HEK293 (cell line): ENCODE data around the gene OR52R1.

ENCODE experiments used
- CTCF ChIA-PET: fragments of 350-600 bp; formaldehyde crosslinking; extraction: SDS; loops from one replicate; lab custom pipeline; 2021; ENCODE audit warnings: antibody characterized with exemption; lab: Yijun Ruan, JAX
- POLR2A ChIA-PET: fragments of 300-600 bp; formaldehyde crosslinking; extraction: SDS; loops from one replicate; lab custom pipeline; 2020; ENCODE audit warnings: antibody characterized with exemption, inconsistent platforms; lab: Yijun Ruan, JAX
- H3K27ac ChIP-seq: fragments of 200-500 bp; sonication (Bioruptor generic); 2 replicates; pipeline ENCODE4 v1.5.1; 2014; ENCODE audit warnings: low read depth, low read length, control low read depth, inconsistent platforms; ENCODE audit errors: extremely low read depth
- H3K36me3 ChIP-seq, 2 experiments: fragments of 200-500 bp in 1 of 2; sonication (Bioruptor generic) in 1 of 2; 1 replicate in 1 of 2; 2 replicates in 1 of 2; pipeline ENCODE4 v1.5.1; 2014 to 2017; ENCODE audit warnings: inconsistent platforms in 2 of 2, low read length in 2 of 2; ENCODE audit not compliant: control insufficient read depth in 2 of 2, insufficient read depth in 1 of 2
- H3K4me1 ChIP-seq: fragments of 200-500 bp; sonication (Bioruptor generic); 2 replicates; pipeline ENCODE4 v1.5.1; 2014; ENCODE audit warnings: mild to moderate bottlenecking, low read length, inconsistent platforms; ENCODE audit not compliant: control insufficient read depth, insufficient read depth
- H3K4me3 ChIP-seq: 2 replicates; pipeline ENCODE4 v1.5.1; 2011; ENCODE audit warnings: low read depth, mild to moderate bottlenecking, control low read depth, low read length, moderate library complexity
- H3K9me3 ChIP-seq: fragments of 200-500 bp; sonication (Bioruptor generic); 2 replicates; pipeline ENCODE4 v1.5.1; 2014; ENCODE audit warnings: low read depth, low read length, inconsistent platforms; ENCODE audit not compliant: control insufficient read depth, insufficient read depth
- GLIS2 ChIP-seq: fragments of 450-650 bp; formaldehyde crosslinking; IDR thresholded peaks from 2 replicates; pipeline ENCODE4 v1.5.1; 2016; ENCODE audit warnings: missing biosample characterization, missing genetic modification characterization
- HOXD13 ChIP-seq: sonication (generic); formaldehyde crosslinking; IDR thresholded peaks from 2 replicates; pipeline ENCODE4 v1.8.0; 2022; ENCODE audit warnings: missing genetic modification reagents, borderline replicate concordance
- KLF17 ChIP-seq: fragments of 450-650 bp; formaldehyde crosslinking; IDR thresholded peaks from 2 replicates; pipeline ENCODE4 v1.5.1; 2016; ENCODE audit warnings: missing biosample characterization, missing genetic modification characterization
- MEIS1 ChIP-seq: sonication (generic); formaldehyde crosslinking; IDR thresholded peaks from 2 replicates; pipeline ENCODE4 v1.8.1; 2022; ENCODE audit warnings: missing genetic modification reagents, mild to moderate bottlenecking, borderline replicate concordance
- SALL2 ChIP-seq: fragments of 450-650 bp; formaldehyde crosslinking; IDR thresholded peaks from 2 replicates; pipeline ENCODE4 v1.5.0; 2017; ENCODE audit warnings: missing biosample characterization, mild to moderate bottlenecking, missing genetic modification characterization, borderline replicate concordance
- SCRT2 ChIP-seq: fragments of 450-650 bp; formaldehyde crosslinking; IDR thresholded peaks from 2 replicates; pipeline ENCODE4 v1.5.1; 2016; ENCODE audit warnings: missing biosample characterization, missing genetic modification characterization
- SP3 ChIP-seq: fragments of 450-650 bp; formaldehyde crosslinking; IDR thresholded peaks from 2 replicates; pipeline ENCODE4 v1.5.1; 2016; ENCODE audit warnings: missing biosample characterization, missing genetic modification characterization
- WT1 ChIP-seq: fragments of 450-650 bp; formaldehyde crosslinking; IDR thresholded peaks from 2 replicates; pipeline ENCODE4 v1.5.1; 2016; ENCODE audit warnings: missing biosample characterization, missing genetic modification characterization
- YY1 ChIP-seq: fragments of 450-650 bp; formaldehyde crosslinking; IDR thresholded peaks from 2 replicates; pipeline ENCODE4 v1.5.1; 2018; ENCODE audit warnings: missing biosample characterization, missing genetic modification characterization
- ZBTB20 ChIP-seq: fragments of 450-650 bp; formaldehyde crosslinking; IDR thresholded peaks from 2 replicates; pipeline ENCODE4 v1.5.1; 2016; ENCODE audit warnings: missing biosample characterization, missing genetic modification characterization
- ZBTB48 ChIP-seq: fragments of 450-650 bp; formaldehyde crosslinking; IDR thresholded peaks from 2 replicates; pipeline ENCODE4 v1.5.1; 2016; ENCODE audit warnings: missing biosample characterization, missing genetic modification characterization
- ZFP37 ChIP-seq: fragments of 450-650 bp; formaldehyde crosslinking; IDR thresholded peaks from 2 replicates; pipeline ENCODE4 v1.5.1; 2016; ENCODE audit warnings: missing biosample characterization, missing genetic modification characterization
- ZNF214 ChIP-seq: fragments of 450-650 bp; formaldehyde crosslinking; IDR thresholded peaks from 2 replicates; pipeline ENCODE4 v1.5.1; 2017; ENCODE audit warnings: missing biosample characterization, mild to moderate bottlenecking, missing genetic modification characterization, borderline replicate concordance
- ZNF24 ChIP-seq: fragments of 450-650 bp; formaldehyde crosslinking; IDR thresholded peaks from 2 replicates; pipeline ENCODE4 v1.5.1; 2016; ENCODE audit warnings: missing biosample characterization, missing genetic modification characterization
- ZNF311 ChIP-seq: fragments of 450-650 bp; formaldehyde crosslinking; IDR thresholded peaks from 2 replicates; pipeline ENCODE4 v1.5.1; 2017; ENCODE audit warnings: missing biosample characterization, missing genetic modification characterization, borderline replicate concordance
- ZNF362 ChIP-seq: fragments of 450-650 bp; formaldehyde crosslinking; IDR thresholded peaks from 2 replicates; pipeline ENCODE4 v1.5.1; 2016; ENCODE audit warnings: missing biosample characterization, missing genetic modification characterization
- ZNF394 ChIP-seq: fragments of 450-650 bp; formaldehyde crosslinking; IDR thresholded peaks from 2 replicates; pipeline ENCODE4 v1.5.1; 2016; ENCODE audit warnings: missing biosample characterization, missing genetic modification characterization, mild to moderate bottlenecking, moderate library complexity, borderline replicate concordance
- ZNF514 ChIP-seq: fragments of 450-650 bp; formaldehyde crosslinking; IDR thresholded peaks from 2 replicates; pipeline ENCODE4 v1.5.1; 2016; ENCODE audit warnings: missing biosample characterization, missing genetic modification characterization
- ZNF571 ChIP-seq: fragments of 450-650 bp; formaldehyde crosslinking; IDR thresholded peaks from 2 replicates; pipeline ENCODE4 v1.5.0; 2017; ENCODE audit warnings: missing biosample characterization, missing genetic modification characterization
- ZNF585B ChIP-seq: fragments of 450-650 bp; formaldehyde crosslinking; IDR thresholded peaks from 2 replicates; pipeline ENCODE4 v1.5.1; 2016; ENCODE audit warnings: missing biosample characterization, missing genetic modification characterization
- ZNF623 ChIP-seq: fragments of 450-650 bp; formaldehyde crosslinking; IDR thresholded peaks from 2 replicates; pipeline ENCODE4 v1.5.1; 2016; ENCODE audit warnings: missing biosample characterization, missing genetic modification characterization
- ZNF624 ChIP-seq: fragments of 450-650 bp; formaldehyde crosslinking; IDR thresholded peaks from 2 replicates; pipeline ENCODE4 v1.5.1; 2017; ENCODE audit warnings: missing biosample characterization, missing genetic modification characterization
- ZNF664 ChIP-seq: fragments of 450-650 bp; formaldehyde crosslinking; IDR thresholded peaks from 2 replicates; pipeline ENCODE4 v1.5.1; 2016; ENCODE audit warnings: missing biosample characterization, missing genetic modification characterization
- ZNF707 ChIP-seq: fragments of 450-650 bp; formaldehyde crosslinking; IDR thresholded peaks from 2 replicates; pipeline ENCODE4 v1.5.1; 2016; ENCODE audit warnings: missing biosample characterization, missing genetic modification characterization
- ZNF76 ChIP-seq: fragments of 450-650 bp; formaldehyde crosslinking; IDR thresholded peaks from 2 replicates; pipeline ENCODE4; 2016; ENCODE audit warnings: low read depth, missing biosample characterization, missing genetic modification characterization, borderline replicate concordance
- ZNF768 ChIP-seq: fragments of 450-650 bp; formaldehyde crosslinking; IDR thresholded peaks from 2 replicates; pipeline ENCODE4 v1.5.1; 2018; ENCODE audit warnings: missing biosample characterization, mild to moderate bottlenecking, missing genetic modification characterization
- ZNF785 ChIP-seq: fragments of 450-650 bp; formaldehyde crosslinking; IDR thresholded peaks from 2 replicates; pipeline ENCODE4 v1.5.1; 2016; ENCODE audit warnings: missing biosample characterization, missing genetic modification characterization
- TF ChIP-seq, protein P1 (sequence below): fragments of 450-650 bp; formaldehyde crosslinking; IDR thresholded peaks from 2 replicates; pipeline ENCODE4 v1.5.1; 2016; ENCODE audit warnings: missing biosample characterization, missing genetic modification characterization, low read depth
- TF ChIP-seq, protein P2 (sequence below): fragments of 450-650 bp; formaldehyde crosslinking; IDR thresholded peaks from 2 replicates; pipeline ENCODE4 v1.5.1; 2016; ENCODE audit warnings: missing biosample characterization, missing genetic modification characterization
- TF ChIP-seq, protein P3 (sequence below): IDR thresholded peaks from 2 replicates; pipeline ENCODE4 v1.6.1; 2011; ENCODE audit warnings: mild to moderate bottlenecking, low read depth, low read length, borderline replicate concordance
- TF ChIP-seq, protein P4 (sequence below): fragments of 450-650 bp; IDR thresholded peaks from 2 replicates; pipeline ENCODE4 v1.5.1; 2018; ENCODE audit warnings: missing biosample characterization, missing genetic modification characterization

OR52R1 gene

DNA sequence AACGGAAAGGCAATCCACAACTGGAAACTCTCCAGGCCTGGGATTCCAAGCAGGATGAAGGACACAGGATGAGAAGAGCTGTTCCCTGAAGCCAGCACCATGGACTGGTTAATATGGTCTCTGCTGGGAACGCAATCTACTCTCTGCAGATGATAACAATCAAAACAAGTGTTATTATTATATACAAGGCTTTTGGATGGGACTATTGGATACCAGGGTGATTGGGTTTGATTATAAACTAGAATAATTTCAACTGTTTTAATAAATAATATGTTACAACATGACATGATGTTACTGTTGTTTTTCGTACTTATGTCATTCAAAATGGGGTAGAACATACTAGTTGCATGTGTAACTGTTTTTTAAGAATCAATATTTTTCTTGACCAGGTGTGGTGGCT lies at the start of gene OR52R1:
TSS of gene OR52R1 (minus strand) at position 101 of the 400 bp plus-strand sequence. CDS start at position 101, 0 bp downstream.
- no peak within 1 kb of the TSS for H3K27ac ChIP-seq
- H3K36me3 ChIP-seq = no peaks in the 10 kb centered on the region
- H3K4me3 ChIP-seq = no peak within 1 kb of the TSS
- TF ChIP-seq ZNF514 (tag by site-specific recombination) (no peak), MEIS1 (no peak), ZNF76 (tag by site-specific recombination) (no peak), KLF17 (no peak), ZNF571 (no peak), ZBTB20 (tag by site-specific recombination) (no peak), ZNF623 (tag by site-specific recombination) (no peak), HOXD13 (no peak), YY1 (tag by site-specific recombination) (no peak), ZNF624 (tag by site-specific recombination) (no peak), ZNF707 (no peak), WT1 (no peak), ZNF311 (tag by site-specific recombination) (no peak), ZNF394 (tag by site-specific recombination) (no peak), ZNF24 (tag by site-specific recombination) (no peak), SP3 (tag by site-specific recombination) (no peak), ZNF664 (tag by site-specific recombination) (no peak), SCRT2 (tag by site-specific recombination) (no peak)
- TF ChIP-seq, protein P1, sequence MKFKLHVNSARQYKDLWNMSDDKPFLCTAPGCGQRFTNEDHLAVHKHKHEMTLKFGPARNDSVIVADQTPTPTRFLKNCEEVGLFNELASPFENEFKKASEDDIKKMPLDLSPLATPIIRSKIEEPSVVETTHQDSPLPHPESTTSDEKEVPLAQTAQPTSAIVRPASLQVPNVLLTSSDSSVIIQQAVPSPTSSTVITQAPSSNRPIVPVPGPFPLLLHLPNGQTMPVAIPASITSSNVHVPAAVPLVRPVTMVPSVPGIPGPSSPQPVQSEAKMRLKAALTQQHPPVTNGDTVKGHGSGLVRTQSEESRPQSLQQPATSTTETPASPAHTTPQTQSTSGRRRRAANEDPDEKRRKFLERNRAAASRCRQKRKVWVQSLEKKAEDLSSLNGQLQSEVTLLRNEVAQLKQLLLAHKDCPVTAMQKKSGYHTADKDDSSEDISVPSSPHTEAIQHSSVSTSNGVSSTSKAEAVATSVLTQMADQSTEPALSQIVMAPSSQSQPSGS (tag by site-specific recombination) = no peak
- TF ChIP-seq, protein P2, sequence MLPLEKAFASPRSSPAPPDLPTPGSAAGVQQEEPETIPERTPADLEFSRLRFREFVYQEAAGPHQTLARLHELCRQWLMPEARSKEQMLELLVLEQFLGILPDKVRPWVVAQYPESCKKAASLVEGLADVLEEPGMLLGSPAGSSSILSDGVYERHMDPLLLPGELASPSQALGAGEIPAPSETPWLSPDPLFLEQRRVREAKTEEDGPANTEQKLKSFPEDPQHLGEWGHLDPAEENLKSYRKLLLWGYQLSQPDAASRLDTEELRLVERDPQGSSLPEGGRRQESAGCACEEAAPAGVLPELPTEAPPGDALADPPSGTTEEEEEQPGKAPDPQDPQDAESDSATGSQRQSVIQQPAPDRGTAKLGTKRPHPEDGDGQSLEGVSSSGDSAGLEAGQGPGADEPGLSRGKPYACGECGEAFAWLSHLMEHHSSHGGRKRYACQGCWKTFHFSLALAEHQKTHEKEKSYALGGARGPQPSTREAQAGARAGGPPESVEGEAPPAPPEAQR (tag by site-specific recombination) = no peak
- H3K9me3 ChIP-seq = no peaks in the 10 kb centered on the region
- ChIA-PET CTCF (no interaction called here), POLR2A (no interaction called here)
- H3K4me1 ChIP-seq = no peaks in the 10 kb centered on the region

- Histone ChIP-seq H3K36me3 (no peaks in the 10 kb centered on the region), H3K27ac (no peak overlapping the region), H3K4me1 (no peaks in the 10 kb centered on the region), H3K9me3 (no peaks in the 10 kb centered on the region), H3K4me3 (no peak overlapping the region)
- CTCF ChIA-PET = no interaction called here
- POLR2A ChIA-PET = no interaction called here
- TF ChIP-seq ZNF214 (tag by site-specific recombination) (no peak), ZNF785 (tag by site-specific recombination) (no peak), ZFP37 (tag by site-specific recombination) (no peak), ZNF362 (no peak), ZNF585B (no peak), ZNF768 (tag by site-specific recombination) (no peak), ZNF24 (tag by site-specific recombination) (no peak), ZBTB48 (tag by site-specific recombination) (no peak), SP3 (tag by site-specific recombination) (no peak), GLIS2 (no peak), SALL2 (no peak)
- TF ChIP-seq, protein P3, sequence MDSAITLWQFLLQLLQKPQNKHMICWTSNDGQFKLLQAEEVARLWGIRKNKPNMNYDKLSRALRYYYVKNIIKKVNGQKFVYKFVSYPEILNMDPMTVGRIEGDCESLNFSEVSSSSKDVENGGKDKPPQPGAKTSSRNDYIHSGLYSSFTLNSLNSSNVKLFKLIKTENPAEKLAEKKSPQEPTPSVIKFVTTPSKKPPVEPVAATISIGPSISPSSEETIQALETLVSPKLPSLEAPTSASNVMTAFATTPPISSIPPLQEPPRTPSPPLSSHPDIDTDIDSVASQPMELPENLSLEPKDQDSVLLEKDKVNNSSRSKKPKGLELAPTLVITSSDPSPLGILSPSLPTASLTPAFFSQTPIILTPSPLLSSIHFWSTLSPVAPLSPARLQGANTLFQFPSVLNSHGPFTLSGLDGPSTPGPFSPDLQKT = no peak
- TF ChIP-seq, protein P4, sequence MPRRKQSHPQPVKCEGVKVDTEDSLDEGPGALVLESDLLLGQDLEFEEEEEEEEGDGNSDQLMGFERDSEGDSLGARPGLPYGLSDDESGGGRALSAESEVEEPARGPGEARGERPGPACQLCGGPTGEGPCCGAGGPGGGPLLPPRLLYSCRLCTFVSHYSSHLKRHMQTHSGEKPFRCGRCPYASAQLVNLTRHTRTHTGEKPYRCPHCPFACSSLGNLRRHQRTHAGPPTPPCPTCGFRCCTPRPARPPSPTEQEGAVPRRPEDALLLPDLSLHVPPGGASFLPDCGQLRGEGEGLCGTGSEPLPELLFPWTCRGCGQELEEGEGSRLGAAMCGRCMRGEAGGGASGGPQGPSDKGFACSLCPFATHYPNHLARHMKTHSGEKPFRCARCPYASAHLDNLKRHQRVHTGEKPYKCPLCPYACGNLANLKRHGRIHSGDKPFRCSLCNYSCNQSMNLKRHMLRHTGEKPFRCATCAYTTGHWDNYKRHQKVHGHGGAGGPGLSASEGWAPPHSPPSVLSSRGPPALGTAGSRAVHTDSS = no peak
These were observed 46.9 kb upstream of the OR52R1 start for GRCh38 chr11:4851033-4851432.
